HEK293T (cell line): Measurements from ENCODE around the gene MYO18A.

Source experiments
- ARNT ChIP-seq: fragments of 450-650 bp; IDR thresholded peaks from 2 replicates; pipeline ENCODE4 v1.6.1; 2017; ENCODE audit warnings: mild to moderate bottlenecking
- ELF4 ChIP-seq: fragments of 450-650 bp; IDR thresholded peaks from 2 replicates; pipeline ENCODE4 v1.6.1; 2017; ENCODE audit warnings: antibody characterized with exemption
- FOXA1 ChIP-seq: fragments of 450-650 bp; IDR thresholded peaks from 2 replicates; pipeline ENCODE4 v1.6.1; 2016; ENCODE audit warnings: mild to moderate bottlenecking
- NFRKB ChIP-seq: fragments of 450-650 bp; IDR thresholded peaks from 2 replicates; pipeline ENCODE4 v1.6.1; 2016; ENCODE audit warnings: mild to moderate bottlenecking, moderate library complexity
- SP1 ChIP-seq: fragments of 450-650 bp; IDR thresholded peaks from 2 replicates; pipeline ENCODE4 v1.6.1; 2017
- SUZ12 ChIP-seq: fragments of 450-650 bp; IDR thresholded peaks from 2 replicates; pipeline ENCODE4 v1.6.1; 2016; ENCODE audit warnings: mild to moderate bottlenecking
- TARDBP ChIP-seq: fragments of 450-650 bp; IDR thresholded peaks from 2 replicates; pipeline ENCODE4 v1.6.1; 2016

GRCh38 chr17:29205047-29205446 is 24.8 kb upstream of the MYO18A start:
- no peak for TF ChIP-seq ELF4
- TF ChIP-seq FOXA1 = no peak
- no peak for TF ChIP-seq SUZ12
- no peak for TF ChIP-seq SP1
- TF ChIP-seq ARNT = no peak
- TF ChIP-seq TARDBP = no peak
- TF ChIP-seq NFRKB = no peak
